ENCODE data around the gene MIEF1.

The MIEF1 gene

GRCh38 chr22:39502109-39502788 is at the start of gene MIEF1:
TSS of gene MIEF1 (plus strand) at chr22:39502290. CDS start at chr22:39511295, 9,005 bp downstream.
- DNase-seq, result peak; percentile 43

- DNase-seq, result no peak
These were observed 49.4 kb upstream of the MIEF1 start for GRCh38 chr22:39452740-39453040.

DNA sequence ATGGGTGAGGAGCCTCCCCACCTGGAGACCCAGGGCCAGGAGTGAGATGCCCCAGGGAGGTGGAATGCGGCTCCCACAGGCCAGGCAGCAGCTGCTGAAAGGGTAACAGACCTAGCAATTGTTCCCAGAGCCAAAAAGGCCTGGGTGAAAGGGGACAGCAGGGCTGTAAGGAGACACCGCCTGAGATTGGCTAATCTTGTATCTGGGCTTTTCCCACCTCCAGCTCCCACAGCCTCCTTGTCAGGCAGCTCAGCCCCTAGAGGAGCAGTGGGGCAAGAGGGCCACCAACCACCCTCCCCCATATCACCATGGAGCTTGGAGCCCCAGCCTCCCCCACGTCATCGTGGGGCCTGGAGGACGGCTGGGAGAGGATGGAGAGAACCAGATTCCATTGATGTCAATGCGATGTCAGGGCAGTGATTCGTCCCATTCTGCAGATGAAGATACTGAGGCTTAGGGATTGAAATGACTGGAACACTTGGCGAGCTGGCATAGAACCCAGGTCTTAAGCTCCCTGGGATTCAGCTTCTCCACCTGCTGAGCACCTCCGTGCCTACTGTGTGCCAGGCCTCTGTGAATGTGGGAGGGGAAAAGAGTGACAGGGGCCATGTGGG is 48.2 kb upstream of the MIEF1 start:
- no peak for DNase-seq

DNA sequence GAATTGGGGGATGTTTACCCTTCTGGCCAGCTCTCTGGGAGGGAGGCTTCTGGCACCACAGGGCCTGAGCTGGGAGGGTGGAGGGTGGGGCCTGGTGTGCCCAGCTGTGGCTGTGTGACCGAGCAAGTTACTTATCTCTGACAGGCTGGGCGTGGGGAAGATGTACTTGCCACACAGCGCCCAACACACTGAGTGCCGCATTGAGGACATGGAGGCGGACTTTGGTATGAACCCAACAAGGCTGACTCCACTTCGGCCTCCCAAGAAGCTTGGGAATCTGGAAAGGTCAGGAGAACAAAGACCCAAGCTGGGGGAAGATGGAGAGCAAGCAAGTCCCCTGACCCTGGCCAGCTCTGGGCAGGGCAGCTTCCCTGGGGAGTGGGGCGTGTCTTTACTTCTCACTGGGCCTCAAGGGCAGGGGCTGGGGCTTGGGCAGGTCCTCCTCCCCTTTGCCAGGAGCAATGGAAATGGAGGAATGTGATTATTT is 47.7 kb upstream of the MIEF1 start:
- no peak for DNase-seq

GRCh38 chr22:39456522-39457197 is 45.4 kb upstream of the MIEF1 start, which contains the start of gene MGAT3:
TSS of gene MGAT3 (plus strand) at chr22:39457012. CDS start at chr22:39487348, 30,336 bp downstream.
- no peak for DNase-seq

- DNase-seq, result no peak
These were observed 44.9 kb upstream of the MIEF1 start for GRCh38 chr22:39457198-39457555.

DNA sequence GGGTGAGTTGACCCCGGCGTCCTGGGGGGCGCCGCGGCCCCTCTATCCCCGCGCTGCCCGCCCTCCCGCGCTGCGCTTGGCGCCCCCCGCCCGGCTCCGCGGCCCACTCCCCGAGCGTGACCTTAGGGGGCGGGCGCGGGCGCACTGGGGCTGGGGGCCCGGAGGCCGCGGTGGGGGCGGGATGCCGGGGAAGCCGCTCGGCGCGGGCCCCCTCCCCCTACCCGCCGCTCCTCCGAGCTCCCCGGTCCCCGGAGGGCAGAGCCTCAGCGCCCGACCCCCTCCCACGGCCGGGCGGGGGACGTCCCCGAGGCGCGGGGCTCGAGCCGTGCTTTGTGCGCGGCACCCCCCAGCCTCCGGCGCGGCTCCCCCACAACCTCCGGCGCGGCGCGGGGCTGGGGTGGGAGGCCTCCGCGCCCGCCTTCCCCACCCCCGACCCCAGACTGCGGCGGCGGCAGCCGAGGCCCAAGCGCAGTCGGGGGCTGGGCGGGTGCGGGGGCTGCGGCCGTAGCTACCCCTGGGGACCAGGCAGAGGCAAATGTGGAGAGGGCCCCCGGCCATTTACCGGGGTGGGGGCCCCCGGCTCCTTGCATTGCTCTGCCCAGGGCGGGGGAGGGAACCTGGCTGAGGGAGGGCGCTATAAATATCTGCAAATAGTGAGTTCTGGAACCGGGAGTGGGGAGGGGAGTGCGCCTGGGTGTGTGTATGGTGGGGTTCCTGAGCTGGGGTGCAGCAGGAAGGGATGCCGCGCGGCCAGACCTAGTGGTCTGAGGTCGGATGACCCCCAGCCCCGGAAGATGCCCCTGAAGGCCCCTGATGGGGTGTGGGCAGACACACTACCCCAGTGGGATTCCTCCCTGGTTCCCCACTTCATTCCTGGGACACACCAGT is 44.3 kb upstream of the MIEF1 start:
- DNase-seq, result no peak

DNA sequence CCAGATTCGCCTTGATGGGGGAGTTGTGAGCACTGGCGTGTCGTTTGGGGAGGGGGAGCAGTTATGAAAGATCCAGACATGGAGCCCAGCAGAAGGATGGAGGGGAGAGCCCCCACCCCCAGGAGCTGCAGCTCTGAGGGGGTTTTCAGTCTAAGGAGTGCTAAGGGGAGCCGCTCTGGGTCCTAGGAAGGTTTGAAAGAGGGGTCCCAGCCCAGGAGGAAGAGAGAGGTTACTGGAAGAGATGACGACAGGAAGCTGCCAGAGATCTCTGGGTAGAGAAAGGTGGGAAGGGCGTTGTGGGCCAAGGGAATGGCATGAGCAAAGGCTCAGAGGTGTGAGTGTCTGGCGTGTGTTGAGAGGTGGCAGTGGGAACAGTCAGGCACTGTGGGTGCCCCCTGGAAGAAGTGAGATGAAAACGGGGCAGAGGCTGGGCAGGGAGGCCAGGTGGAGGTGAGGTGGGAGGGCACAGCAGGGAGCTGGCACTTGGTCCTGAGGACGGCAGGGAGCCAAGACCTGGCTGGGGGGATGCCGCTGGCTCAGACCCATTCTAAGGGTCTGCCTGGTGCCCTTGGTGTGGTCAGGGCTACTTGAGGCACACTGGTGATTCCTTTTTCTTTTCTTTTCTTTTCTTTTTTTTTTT is 43.5 kb upstream of the MIEF1 start:
- DNase-seq, result no peak

DNA sequence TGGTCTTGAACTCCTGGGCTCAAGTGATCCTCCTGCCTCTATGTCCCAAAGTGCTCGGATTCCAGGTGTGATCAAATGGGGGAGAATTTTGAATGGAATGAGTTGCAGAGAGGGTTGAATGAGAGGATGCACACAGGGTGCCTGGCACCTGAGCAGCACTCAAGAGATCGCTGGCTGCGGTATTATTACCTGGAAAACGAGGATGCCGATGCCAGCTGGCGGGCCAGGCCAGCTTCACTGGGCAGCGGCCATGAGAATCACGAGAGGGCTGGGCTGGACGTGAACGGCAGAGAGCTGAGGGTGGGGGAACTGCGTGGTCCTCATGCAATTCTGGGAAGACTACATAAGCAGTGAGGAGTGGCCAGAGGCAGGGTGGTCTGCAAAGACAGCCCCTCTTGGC is 42.4 kb upstream of the MIEF1 start:
- no peak for DNase-seq

GRCh38 chr22:39462443-39463221 is 39.5 kb upstream of the MIEF1 start:
- no peak for DNase-seq

DNA sequence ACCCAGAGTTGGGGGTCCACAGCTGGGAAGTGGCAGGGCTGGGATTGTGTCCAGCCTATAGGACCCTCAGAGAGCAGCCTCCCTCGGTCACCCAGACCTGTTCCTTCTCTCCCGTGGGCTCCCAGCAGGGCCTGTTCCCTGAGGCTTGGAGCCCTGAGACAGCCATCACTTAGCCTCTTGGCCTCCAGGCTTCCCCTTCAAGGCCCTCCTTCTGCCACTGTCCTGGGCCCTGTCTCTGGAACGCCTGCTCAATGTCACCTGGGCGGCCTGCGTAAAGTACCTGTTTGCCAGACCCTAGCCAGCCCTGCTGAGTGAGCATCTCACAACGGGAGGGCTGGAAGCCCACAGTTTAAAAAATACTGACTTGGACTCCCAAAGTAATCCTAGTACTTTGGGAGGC is 38.8 kb upstream of the MIEF1 start:
- no peak for DNase-seq

GRCh38 chr22:39463931-39464390 is 38.1 kb upstream of the MIEF1 start:
- DNase-seq, result no peak

GRCh38 chr22:39466228-39467006 is 35.7 kb upstream of the MIEF1 start:
- no peak for DNase-seq

GRCh38 chr22:39467390-39467895 is 34.6 kb upstream of the MIEF1 start:
- DNase-seq, result no peak

GRCh38 chr22:39468487-39469325 is 33.4 kb upstream of the MIEF1 start:
- no peak for DNase-seq

DNA sequence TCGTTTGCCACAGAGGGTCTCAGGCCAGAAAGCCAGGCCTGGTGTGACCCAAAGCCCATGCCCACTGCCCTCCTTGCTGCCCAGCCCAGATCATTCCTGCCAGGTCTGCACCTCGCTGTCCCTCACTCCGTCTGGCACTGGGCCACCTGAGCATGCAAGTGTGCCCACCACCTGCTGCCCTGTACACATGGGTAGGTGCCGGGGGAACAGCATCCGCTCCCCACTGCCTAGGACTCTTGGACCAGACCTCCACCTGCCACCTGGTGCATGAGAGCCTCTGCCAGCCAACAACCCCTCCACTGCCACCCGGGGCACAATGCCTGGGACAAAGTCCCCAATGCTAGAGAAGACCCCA is 32.8 kb upstream of the MIEF1 start:
- DNase-seq, result no peak

DNA sequence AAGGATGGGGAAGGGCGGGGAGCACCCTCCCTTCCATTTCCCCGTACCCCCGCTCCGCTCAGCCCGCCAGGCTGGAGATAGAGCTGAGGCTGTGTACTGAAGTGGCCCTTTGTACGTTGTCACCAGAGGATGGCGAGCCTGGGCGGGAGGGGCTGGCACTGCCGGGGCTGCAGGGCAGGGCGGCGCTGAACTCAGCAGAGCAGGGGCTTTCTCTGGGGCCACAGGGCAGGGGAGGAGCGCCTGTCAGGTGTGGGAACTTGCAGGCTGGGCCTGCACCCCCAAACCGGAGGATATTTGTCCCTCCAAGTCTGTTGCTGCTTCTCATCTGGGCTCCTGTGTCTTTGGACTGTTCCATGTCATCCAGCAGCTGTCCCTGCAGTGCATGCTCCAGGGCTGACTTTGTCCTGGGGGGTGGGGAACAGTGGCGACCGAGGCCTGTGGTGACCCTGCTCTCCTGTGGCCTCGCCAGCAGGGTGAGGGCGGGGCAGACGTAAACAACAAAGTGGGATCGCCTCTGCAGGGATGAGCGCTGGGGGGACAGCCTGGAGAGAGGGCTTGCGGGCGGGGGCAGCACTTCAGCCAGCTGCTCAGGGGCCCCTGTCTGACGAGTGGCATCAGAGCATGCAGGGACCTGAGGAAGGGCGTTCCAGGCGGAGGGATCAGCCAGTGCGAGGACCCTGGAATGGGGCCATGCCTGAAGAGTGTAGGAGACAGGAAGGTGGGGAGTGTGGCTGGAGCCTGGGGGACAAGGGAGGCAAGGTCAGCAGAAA is 32.2 kb upstream of the MIEF1 start:
- DNase-seq, result no peak

DNA sequence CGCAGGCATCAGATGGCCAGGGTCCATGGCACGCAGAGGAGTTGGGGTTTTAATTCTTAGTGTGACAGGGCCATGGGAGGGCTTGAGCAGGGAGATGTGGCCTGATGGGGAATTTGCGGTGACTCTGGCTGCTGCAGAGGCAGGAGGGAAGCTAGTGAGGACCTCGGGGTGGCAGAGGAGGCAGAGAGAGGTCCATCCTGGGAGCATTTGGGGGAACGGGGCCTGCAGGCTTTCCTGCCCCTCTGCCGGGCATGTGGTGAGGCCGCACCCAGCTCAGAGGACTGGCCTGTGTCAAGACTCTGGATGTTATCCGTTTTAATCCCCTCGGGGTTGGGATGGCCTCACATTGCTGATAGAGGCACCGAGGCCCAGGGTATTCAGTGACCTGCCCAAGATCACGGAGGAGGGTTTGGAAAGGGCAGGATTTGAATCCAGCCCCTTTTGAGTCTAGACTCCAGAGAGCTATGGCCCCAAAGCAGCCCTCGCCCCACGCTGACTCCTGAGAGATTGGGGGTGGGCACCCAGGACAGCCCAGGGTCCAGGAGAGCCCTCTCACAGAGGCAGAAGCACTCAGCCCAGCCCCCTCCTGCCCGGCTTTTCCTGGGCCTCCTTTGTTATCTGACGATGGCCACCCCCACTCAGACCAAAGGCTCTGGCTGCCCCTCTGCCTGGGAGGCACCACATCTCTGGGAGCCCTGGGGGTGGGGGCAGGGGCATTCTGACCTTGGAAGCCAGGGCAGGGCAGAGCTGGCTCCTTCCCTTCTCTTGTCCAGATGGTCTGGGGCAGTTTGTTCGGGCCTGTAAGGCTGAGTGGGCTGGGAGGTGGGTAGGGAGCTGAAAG is 31.4 kb upstream of the MIEF1 start:
- DNase-seq, result no peak
